ENCODE measurements around the gene ASB1. TPM values are rescaled to one million over a fixed set of nuclear protein-coding genes. Genes with fewer than 3 reads are reported as not detected.

Gene ASB1
- total RNA-seq, 4 donors from 2014 or later = 12.4 to 19.5 (median 15.6) TPM

GRCh38 chr2:238473523-238473922 lies 46.8 kb downstream of the ASB1 start:
- no peak overlapping the region for H3K4me3 ChIP-seq (replicated peaks in 1 of 3)
- H3K27ac ChIP-seq = no peak overlapping the region
- intact Hi-C loops (cut with DNase I) = no loop called here
- H3K4me1 ChIP-seq = no peaks in the 10 kb centered on the region
- no peak for TF ChIP-seq CTCF (IDR thresholded peaks at IDR 0.05)
- no peak for TF ChIP-seq POLR2A (IDR thresholded peaks at IDR 0.05)
- H3K9me3 ChIP-seq = no peaks in the 10 kb centered on the region
- H3K27me3 ChIP-seq = no peaks in the 10 kb centered on the region
- no peaks in the 10 kb centered on the region for H3K36me3 ChIP-seq
- no peak for DNase-seq
- WGBS, 2 donors = 83 to 87% methylated on average over 1 of the region's 1 CpG

- intact Hi-C loops (cut with DNase I) = no loop called here
- TF ChIP-seq POLR2A (IDR thresholded peaks at IDR 0.05) (no peak), CTCF (IDR thresholded peaks at IDR 0.05) (no peak)
- H3K27me3 ChIP-seq = no peaks in the 10 kb centered on the region
Measured at GRCh38 chr2:238475034-238475433, 48.3 kb downstream of the ASB1 start.

GRCh38 chr2:238475566-238475965 lies 48.8 kb downstream of the ASB1 start:
- Histone ChIP-seq H3K27ac (no peak overlapping the region), H3K27me3 (no peaks in the 10 kb centered on the region), H3K36me3 (no peaks in the 10 kb centered on the region), H3K4me1 (no peaks in the 10 kb centered on the region), H3K9me3 (no peaks in the 10 kb centered on the region), H3K4me3 (replicated peaks in 1 of 3) (no peak overlapping the region)
- DNase-seq = no peak
- no peak for TF ChIP-seq POLR2A (IDR thresholded peaks at IDR 0.05)
- no peak for TF ChIP-seq CTCF (IDR thresholded peaks at IDR 0.05)
- 65 to 82% methylated on average over 1 of the region's 1 CpG for WGBS, 2 donors
- intact Hi-C loops (cut with DNase I) = no loop called here

More at GRCh38 chr2:238475034-238475433, 48.3 kb downstream of the ASB1 start:
- H3K4me3 ChIP-seq (replicated peaks in 1 of 3) = no peak overlapping the region
- H3K4me1 ChIP-seq = no peaks in the 10 kb centered on the region
- 96 to 100% methylated on average over 1 of the region's 1 CpG for WGBS, 2 donors
- H3K9me3 ChIP-seq = no peaks in the 10 kb centered on the region
- H3K27ac ChIP-seq = no peak overlapping the region
- DNase-seq = no peak
- H3K36me3 ChIP-seq = no peaks in the 10 kb centered on the region

- Histone ChIP-seq H3K27me3 (no peaks in the 10 kb centered on the region), H3K4me1 (no peaks in the 10 kb centered on the region), H3K27ac (no peak overlapping the region), H3K4me3 (replicated peaks in 1 of 3) (no peak overlapping the region), H3K9me3 (no peaks in the 10 kb centered on the region), H3K36me3 (no peaks in the 10 kb centered on the region)
- 92 to 96% methylated on average over 5 of the region's 5 CpGs for WGBS, 2 donors
- TF ChIP-seq CTCF (IDR thresholded peaks at IDR 0.05) = no peak
- TF ChIP-seq POLR2A (IDR thresholded peaks at IDR 0.05) = no peak
- no peak for DNase-seq
- intact Hi-C loops (cut with DNase I) = no loop called here
Measured at GRCh38 chr2:238476258-238476657, 49.5 kb downstream of the ASB1 start.

- no peak overlapping the region for H3K4me3 ChIP-seq (replicated peaks in 1 of 3)
- no peaks in the 10 kb centered on the region for H3K36me3 ChIP-seq
- H3K4me1 ChIP-seq = no peaks in the 10 kb centered on the region
- DNase-seq = no peak
- H3K9me3 ChIP-seq = no peaks in the 10 kb centered on the region
- WGBS, 2 donors = 91 to 94% methylated on average over 4 of the region's 4 CpGs
- intact Hi-C loops (cut with DNase I) = no loop called here
- H3K27me3 ChIP-seq = no peaks in the 10 kb centered on the region
- TF ChIP-seq CTCF (IDR thresholded peaks at IDR 0.05) (no peak), POLR2A (IDR thresholded peaks at IDR 0.05) (no peak)
- H3K27ac ChIP-seq = no peak overlapping the region
Measured at GRCh38 chr2:238478216-238478615, 51.5 kb downstream of the ASB1 start.
